Activated CD8-positive, alpha-beta memory T cell treated with anti-CD3 and anti-CD28 coated beads for 1 hour (primary cell): ENCODE measurements around the gene MX1.

Experiments used
- DNase-seq, 2 donors: peaks; one replicate each; pipeline ENCODE4 v3.0.0-alpha.2; 2020; ENCODE audit warnings: low read depth in 1 of 2; ENCODE audit errors: extremely low read depth in 1 of 2

MX1 gene, protein sequence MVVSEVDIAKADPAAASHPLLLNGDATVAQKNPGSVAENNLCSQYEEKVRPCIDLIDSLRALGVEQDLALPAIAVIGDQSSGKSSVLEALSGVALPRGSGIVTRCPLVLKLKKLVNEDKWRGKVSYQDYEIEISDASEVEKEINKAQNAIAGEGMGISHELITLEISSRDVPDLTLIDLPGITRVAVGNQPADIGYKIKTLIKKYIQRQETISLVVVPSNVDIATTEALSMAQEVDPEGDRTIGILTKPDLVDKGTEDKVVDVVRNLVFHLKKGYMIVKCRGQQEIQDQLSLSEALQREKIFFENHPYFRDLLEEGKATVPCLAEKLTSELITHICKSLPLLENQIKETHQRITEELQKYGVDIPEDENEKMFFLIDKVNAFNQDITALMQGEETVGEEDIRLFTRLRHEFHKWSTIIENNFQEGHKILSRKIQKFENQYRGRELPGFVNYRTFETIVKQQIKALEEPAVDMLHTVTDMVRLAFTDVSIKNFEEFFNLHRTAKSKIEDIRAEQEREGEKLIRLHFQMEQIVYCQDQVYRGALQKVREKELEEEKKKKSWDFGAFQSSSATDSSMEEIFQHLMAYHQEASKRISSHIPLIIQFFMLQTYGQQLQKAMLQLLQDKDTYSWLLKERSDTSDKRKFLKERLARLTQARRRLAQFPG

GRCh38 chr21:41425954-41426675 lies at the start of gene MX1:
TSS of gene MX1 (plus strand) at chr21:41426239. CDS start at chr21:41432071, 5,832 bp downstream.
- DNase-seq: peak; percentile 62 to 93

DNA sequence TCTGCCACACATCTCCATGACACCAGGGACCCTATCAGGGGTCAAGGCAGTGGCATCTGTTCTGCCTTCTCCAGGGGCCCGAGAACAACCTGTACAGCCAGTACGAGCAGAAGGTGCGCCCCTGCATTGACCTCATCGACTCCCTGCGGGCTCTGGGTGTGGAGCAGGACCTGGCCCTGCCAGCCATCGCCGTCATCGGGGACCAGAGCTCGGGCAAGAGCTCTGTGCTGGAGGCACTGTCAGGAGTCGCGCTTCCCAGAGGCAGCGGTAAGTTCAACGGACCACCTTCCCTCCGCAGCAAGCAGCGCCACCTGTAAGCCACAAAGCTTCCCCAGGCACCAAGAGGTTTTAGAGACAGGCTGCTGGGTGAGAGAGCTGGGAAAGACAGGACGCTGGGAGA lies 48.3 kb upstream of the MX1 start:
- DNase-seq: no peak

DNA sequence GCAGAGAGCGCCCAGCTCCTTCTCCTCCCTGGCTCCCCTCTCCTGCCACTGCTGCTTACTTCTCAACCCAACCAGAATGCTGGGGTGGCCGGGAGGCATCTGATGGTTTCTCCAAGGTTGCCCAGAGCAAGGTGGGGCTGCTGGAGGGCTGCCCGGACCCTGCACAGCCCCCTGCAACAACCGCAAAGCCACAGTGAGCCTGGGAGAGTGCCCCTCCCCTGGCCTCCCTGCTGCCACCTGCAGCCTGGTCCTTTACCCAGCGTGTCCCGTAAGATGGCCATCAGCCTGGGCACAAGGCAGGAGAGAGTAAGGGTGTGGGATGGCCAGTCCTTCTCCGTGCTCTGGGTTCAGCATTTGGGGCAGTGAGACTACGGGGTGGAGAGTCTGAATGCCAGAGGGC lies 47.2 kb upstream of the MX1 start:
- DNase-seq: no peak

DNA sequence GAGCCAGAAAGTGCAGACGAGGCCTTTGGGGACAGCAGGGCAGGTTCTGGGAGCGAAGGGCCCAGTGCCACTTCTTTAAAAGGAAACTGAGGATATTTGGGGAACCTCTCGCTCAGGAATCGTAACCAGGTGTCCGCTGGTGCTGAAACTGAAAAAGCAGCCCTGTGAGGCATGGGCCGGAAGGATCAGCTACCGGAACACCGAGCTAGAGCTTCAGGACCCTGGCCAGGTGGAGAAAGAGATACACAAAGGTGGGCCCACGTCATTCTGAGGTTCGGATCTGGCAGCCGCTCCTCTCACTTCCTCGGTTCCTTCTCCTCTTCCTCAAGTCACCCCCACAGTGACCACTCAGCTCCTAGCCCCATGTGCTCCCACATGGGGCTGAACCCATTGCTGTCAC lies 46.1 kb upstream of the MX1 start:
- DNase-seq: no peak

DNA sequence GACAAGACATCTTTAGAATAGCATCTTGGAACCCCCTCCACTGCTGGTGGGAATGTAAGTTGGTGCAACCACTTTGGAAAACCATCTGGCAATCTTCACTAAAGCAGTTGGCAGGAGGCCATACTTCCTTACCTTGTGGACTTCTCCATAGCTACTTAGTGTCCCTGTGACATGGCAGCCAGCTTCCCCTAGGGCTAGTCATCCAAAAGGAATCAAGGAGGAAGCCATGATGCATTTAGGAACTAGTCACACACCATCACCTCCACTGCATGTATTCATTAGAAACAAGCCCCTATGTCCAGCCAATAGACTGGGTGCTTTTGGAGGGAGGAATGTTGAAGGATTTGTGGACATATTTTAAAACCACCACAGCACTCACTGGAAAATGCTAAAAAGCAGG lies 44.3 kb upstream of the MX1 start:
- DNase-seq: no peak

DNA sequence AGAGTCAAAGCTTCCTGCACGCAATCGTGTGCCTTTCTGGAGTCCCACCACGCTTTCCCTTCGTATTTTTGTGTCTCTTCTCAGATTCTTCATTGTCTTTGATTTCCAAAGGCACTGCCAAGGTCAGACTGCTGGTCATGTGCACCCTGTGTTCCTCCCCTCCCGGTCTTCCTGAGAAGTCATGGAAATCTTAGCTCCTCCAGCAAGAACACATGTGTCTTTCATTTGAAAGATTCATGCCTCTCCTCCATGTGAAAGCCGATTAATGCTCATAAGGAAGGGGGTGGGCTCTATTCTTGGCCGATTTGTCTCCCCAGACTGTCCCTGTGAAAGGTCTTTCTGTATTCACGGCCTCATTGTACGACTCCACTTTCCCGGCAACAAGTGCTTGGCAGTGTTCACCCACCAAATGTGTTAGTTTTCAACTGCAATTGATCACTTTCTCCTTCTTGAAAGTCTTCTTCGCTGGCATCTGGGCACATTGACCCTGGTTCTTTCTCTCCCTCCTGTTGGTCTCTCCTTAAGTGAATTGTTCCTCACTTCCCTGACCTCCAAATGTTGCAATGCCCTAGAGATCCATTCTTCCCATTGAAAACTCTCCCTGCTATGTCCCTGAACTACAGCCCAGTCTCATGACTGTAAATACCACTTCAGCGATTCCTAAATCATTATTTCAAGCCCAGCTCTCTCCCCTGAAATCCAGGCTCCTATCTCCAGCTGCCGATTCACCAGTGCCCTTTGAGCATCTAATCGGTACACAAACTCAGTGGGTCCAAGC lies 38.8 kb upstream of the MX1 start:
- no peak for DNase-seq

DNA sequence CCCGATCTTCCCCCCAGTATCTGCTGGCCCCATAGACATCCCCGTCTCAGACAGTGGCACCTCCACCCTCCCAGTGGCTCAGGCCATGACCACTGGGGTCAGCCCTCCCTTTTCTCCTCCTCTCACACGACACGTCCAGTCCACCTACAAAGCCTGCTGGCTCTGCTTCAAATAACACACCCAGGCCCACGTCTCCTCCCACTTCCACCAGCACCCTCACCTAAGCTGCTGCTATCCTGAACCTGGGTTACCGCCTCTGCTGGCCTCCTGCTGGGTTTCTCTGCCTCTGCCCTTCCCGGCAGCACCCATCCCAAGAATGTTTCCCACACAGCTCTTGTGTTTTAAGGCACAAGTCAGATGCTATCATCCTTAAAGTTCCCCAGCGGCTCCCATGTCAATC lies 38.2 kb upstream of the MX1 start:
- no peak for DNase-seq

GRCh38 chr21:41388259-41388658 lies 37.8 kb upstream of the MX1 start:
- DNase-seq: no peak

- DNase-seq: no peak
Observed at GRCh38 chr21:41390043-41390639, 35.9 kb upstream of the MX1 start.

DNA sequence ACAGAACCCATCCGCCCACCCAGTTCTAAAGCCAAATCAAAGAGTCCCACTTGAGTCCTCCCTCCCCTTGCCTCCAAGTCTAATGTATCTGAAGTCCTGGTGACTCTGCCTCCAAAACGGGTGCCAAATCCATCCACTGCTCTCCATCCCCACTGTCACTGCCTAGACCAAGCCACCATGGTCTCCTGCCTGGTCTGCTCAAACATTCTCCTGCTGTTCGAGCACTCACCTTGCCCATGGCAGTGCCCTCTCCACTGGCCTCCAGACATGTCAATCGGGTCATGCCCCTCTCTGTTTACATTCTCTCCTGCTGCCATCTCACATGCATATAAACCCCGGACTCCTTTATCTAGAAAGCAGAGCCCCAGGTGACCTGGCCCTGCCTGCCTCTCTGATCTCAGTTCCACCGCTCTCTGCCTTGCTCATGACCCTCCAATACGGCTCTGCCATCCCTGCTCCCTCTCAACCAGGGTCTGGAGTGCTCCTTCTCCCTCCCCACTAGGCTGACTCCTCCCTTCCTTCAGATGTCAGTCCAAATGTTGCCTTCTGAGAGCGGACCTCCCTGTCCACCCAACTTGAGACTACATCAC lies 32.1 kb upstream of the MX1 start:
- no peak for DNase-seq

DNA sequence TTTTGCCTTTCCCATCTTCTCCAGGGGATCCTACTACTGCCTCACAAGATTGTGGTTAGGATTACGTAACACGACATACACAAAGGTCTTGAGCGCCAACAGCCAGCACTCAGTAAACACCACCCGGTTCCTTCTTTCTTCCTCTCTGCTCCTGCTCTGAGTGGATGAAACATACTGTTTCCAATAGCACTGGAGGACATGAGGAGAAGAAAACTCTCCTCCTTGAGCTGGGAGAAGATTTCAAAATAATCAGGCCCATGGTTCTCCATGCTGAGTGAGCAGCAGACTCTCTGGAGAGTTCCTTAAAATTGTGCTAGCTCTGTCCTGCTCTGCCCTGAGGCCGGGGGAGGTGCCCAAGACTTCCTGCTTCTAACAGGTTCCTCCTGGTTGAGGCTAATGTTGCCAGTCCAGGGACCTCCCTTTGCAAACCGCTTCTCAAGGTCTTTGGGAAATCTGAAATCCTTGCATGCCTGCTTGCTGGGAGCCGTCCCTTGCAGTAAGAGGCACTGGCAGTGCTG lies 29.4 kb upstream of the MX1 start:
- no peak for DNase-seq

GRCh38 chr21:41397471-41397891 lies 28.6 kb upstream of the MX1 start:
- DNase-seq: no peak

DNA sequence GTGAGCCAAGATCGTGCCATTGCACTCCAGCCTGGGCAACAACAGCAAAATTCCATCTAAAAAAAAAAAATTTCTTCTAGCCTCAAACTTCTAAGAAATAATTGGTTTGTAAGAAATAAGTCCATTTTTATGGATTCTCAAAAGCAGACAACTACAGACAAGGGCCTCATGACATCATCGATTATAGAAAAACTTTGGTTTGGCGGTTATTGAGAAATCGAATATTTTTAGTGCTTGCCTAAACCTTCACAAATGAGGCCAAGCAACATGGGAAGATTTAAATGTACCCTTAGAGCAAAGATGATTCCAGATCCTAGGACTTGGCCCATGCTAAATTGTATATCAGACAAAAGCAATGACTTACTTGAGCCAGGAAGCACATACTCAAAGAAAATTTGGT lies 27.8 kb upstream of the MX1 start:
- no peak for DNase-seq

GRCh38 chr21:41398831-41399230 lies 27.2 kb upstream of the MX1 start:
- no peak for DNase-seq

DNA sequence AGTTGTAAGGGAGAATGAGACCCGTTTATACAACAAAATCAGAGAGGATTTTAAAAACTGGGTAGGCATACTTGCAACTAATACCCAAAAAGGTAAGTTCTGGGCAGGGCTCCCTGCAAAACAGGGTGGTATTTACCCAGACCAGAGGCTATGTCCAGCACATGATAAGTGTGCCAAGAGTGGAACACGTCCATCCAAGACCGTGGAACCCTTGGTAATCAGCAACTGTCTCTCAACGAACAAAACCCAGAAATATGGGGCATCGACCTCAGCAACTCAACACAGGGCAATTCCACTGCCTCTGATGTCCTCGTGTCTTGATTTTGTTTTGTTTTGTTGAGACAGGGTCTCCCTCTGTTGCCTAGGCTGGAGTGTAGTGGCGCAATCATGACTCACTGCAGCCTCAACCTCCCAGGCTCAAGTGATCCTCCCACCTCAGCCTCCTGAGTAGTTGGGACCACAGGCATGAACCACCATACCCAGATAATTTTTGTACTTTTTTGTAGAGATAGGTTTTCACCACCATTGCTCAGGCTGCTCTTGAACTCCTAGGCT lies 26.7 kb upstream of the MX1 start:
- no peak for DNase-seq

- DNase-seq: no peak
Observed at GRCh38 chr21:41402231-41402630, 23.8 kb upstream of the MX1 start.

DNA sequence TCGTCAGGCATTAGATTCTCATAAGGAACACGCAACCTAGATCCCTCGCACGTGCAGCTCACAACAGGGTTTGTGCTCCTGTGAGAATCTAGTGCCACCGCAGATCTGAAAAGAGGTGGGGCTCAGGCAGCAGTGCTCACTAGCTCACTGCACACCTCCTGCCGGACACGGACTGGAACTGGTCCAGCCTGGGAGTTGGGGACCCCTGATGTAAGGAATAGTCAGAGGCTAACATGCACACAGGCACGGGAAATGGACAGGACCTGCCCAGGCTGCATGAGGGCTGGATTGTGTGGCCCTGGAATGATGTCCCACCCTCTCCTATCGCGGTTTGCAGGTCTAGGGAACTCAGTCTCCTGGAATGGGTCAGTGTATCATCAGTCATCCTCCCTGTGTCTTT lies 23.2 kb upstream of the MX1 start:
- no peak for DNase-seq

DNA sequence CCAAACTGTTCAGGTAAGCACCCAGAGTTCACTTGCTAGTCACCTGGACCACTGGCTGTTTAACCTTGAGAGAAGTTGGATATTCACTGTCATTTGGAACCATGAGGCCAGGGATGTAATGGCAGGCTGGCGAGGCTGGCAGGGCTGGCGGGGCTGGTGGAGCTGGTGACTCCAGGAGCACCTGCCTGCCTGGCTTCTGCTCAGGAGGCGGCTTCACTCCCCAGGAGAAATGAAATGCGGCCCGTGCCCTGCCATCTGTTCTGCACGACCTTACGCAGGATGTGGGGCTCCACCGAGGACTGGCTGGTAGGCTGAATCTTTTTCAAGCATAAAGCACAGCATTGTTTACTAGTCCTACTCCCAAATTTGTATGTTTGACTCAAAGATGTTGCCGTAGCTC lies 22.7 kb upstream of the MX1 start:
- DNase-seq: no peak

- DNase-seq: no peak
Observed at GRCh38 chr21:41403966-41404365, 22.1 kb upstream of the MX1 start.

DNA sequence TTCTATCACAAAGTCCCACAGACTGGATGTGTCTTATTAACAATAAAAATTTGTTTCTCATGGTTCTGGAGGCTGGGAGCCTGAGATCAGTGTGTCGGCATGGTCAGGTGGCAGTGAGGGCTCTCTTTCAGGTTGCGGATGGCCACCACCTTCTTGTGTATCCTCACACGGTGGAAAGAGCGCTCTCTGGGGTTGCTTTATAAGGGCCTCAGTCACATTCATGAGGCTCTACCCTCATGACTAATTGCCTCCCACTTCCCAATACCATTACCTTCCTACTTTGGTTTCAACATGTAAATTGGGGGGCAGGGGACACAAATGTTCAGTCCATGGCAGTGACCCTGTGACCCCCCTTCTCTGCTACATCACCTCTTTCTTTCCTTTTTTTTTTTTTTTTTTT lies 20.7 kb upstream of the MX1 start:
- no peak for DNase-seq
